HepG2 (cell line): ENCODE data around the gene ADIPOR2. TPM values are rescaled to one million over a fixed set of nuclear protein-coding genes. Genes with fewer than 3 reads are reported as not detected.
A peak's percentile ranks its signal among the peaks of the same experiment; 100 is the strongest.

ENCODE experiments used
- ATAC-seq: fragments of 200-7000 bp; cut with Tn5 transposase; 3 replicates; pipeline ENCODE4 v1.9.1; 2020; ENCODE audit warnings: mild to moderate bottlenecking, moderate library complexity
- BruUV-seq: library from RNA; stranded (reverse); fragments of 400-500 nt; replicated peaks from 2 replicates; lab custom pipeline; 2021; lab: Mats Ljungman, UMichigan
- CTCF ChIA-PET: fragments of 300-600 bp; formaldehyde crosslinking; extraction: SDS; loops from one replicate; lab custom pipeline; 2021; ENCODE audit warnings: low total read pairs, inconsistent platforms, low intra/inter-chr PET ratio; lab: Yijun Ruan, JAX
- POLR2A ChIA-PET: fragments of 350-600 bp; sonication (Branson Sonifier 250); formaldehyde crosslinking; loops from one replicate; lab custom pipeline; 2020; ENCODE audit warnings: antibody characterized with exemption, inconsistent platforms; lab: Yijun Ruan, JAX
- DNase-seq: peaks from one replicate; pipeline ENCODE4 v3.0.0-alpha.2; 2015; ENCODE audit warnings: low spot score
- FAIRE-seq: peaks from 3 replicates; lab custom pipeline; 2011; peaks lifted over from hg19 to GRCh38; lab: Jason Lieb, UNC
- H2AFZ ChIP-seq: one replicate; pipeline ENCODE4 v1.6.1; 2011; ENCODE audit warnings: low read length, inconsistent platforms
- H3K27ac ChIP-seq: fragments of 300-600 bp; 3 replicates; pipeline ENCODE4 v1.8.0; 2011; ENCODE audit warnings: mixed run types, mild to moderate bottlenecking, mixed read lengths, low read length, inconsistent platforms; ENCODE audit not compliant: insufficient read depth; ENCODE audit errors: extremely low read length
- H3K27me3 ChIP-seq, 2 experiments: fragments of 200-600 bp in 1 of 2; 2 replicates in 1 of 2; 3 replicates in 1 of 2; pipeline versions ENCODE4 v1.6.0 to v1.8.0; 2011; ENCODE audit warnings: low read length in 2 of 2, mild to moderate bottlenecking in 2 of 2, moderate library complexity in 2 of 2, inconsistent platforms in 1 of 2; ENCODE audit not compliant: insufficient read depth in 2 of 2, control insufficient read depth in 1 of 2
- H3K36me3 ChIP-seq, 2 experiments: fragments of 200-600 bp in 1 of 2; replicated peaks in 1 of 2; 2 replicates in 1 of 2; 3 replicates in 1 of 2; pipeline versions ENCODE4 v1.5.1 to v1.8.0; 2011; ENCODE audit warnings: low read length in 2 of 2, inconsistent platforms in 1 of 2; ENCODE audit not compliant: insufficient read depth in 2 of 2, control insufficient read depth in 1 of 2
- H3K4me1 ChIP-seq: 2 replicates; pipeline ENCODE4 v1.5.1; 2012; ENCODE audit warnings: low read length, inconsistent platforms; ENCODE audit not compliant: insufficient read depth
- H3K4me2 ChIP-seq: 2 replicates; pipeline ENCODE4 v1.6.0; 2011; ENCODE audit warnings: low read depth, low read length, inconsistent platforms
- H3K4me3 ChIP-seq, 3 experiments: fragments of 200-600 bp in 1 of 3; sonication (generic), shearing (Covaris generic) in 1 of 3; replicated peaks in 1 of 3; 2 replicates each; pipeline ENCODE4 v1.5.1; 2011 to 2016; ENCODE audit warnings: low read length in 3 of 3, inconsistent platforms in 2 of 3, low read depth in 2 of 3, mild to moderate bottlenecking in 2 of 3, control low read depth in 1 of 3, mixed read lengths in 1 of 3; ENCODE audit not compliant: insufficient read depth in 1 of 3
- H3K79me2 ChIP-seq: one replicate; pipeline ENCODE4 v1.6.1; 2011; ENCODE audit warnings: low read length, inconsistent platforms; ENCODE audit not compliant: insufficient read depth
- H3K9ac ChIP-seq: 2 replicates; pipeline ENCODE4 v1.6.0; 2011; ENCODE audit warnings: mild to moderate bottlenecking, low read depth, low read length, inconsistent platforms; ENCODE audit not compliant: insufficient read depth
- H3K9me3 ChIP-seq: 2 replicates; pipeline ENCODE4 v1.5.1; 2012; ENCODE audit warnings: mild to moderate bottlenecking, low read length
- H4K20me1 ChIP-seq: 2 replicates; pipeline ENCODE4 v1.6.0; 2011; ENCODE audit warnings: inconsistent platforms, mild to moderate bottlenecking, low read length, moderate library complexity; ENCODE audit not compliant: insufficient read depth
- ARID4A ChIP-seq: sonication (generic); formaldehyde crosslinking; IDR thresholded peaks from 2 replicates; pipeline ENCODE4 v1.5.0; 2020; ENCODE audit warnings: mild to moderate bottlenecking, missing genetic modification reagents, borderline replicate concordance
- ARNTL ChIP-seq: sonication (generic); formaldehyde crosslinking; IDR thresholded peaks from 2 replicates; pipeline ENCODE4 v1.4.0; 2020; ENCODE audit warnings: mild to moderate bottlenecking, missing genetic modification reagents
- ATAD3A ChIP-seq: sonication (generic); formaldehyde crosslinking; IDR thresholded peaks from 2 replicates; pipeline ENCODE4 v1.4.0; 2020; ENCODE audit warnings: missing genetic modification reagents
- FOXO1 ChIP-seq: sonication (generic); formaldehyde crosslinking; IDR thresholded peaks from 2 replicates; pipeline ENCODE4 v1.4.0; 2020; ENCODE audit warnings: missing genetic modification reagents
- KDM1A ChIP-seq: IDR thresholded peaks from 2 replicates; pipeline ENCODE4 v1.6.1; 2016; ENCODE audit warnings: missing compliant biosample characterization
- MIER3 ChIP-seq: IDR thresholded peaks from 2 replicates; pipeline ENCODE4 v1.6.1; 2016; ENCODE audit warnings: missing compliant biosample characterization, borderline replicate concordance
- RAD21 ChIP-seq: fragments of 450-650 bp; formaldehyde crosslinking; IDR thresholded peaks from 2 replicates; pipeline ENCODE4 v1.5.0; 2020; ENCODE audit warnings: mild to moderate bottlenecking
- ZNF816 ChIP-seq: sonication (generic); formaldehyde crosslinking; IDR thresholded peaks from 2 replicates; pipeline ENCODE4 v1.8.0; 2022; ENCODE audit warnings: missing genetic modification reagents, mild to moderate bottlenecking, borderline replicate concordance
- WGBS: methylation state at CpG from one replicate; pipeline ENCODE4 v1.1.6; 2017; ENCODE audit warnings: low lambda C conversion rate; 5-methylcytosine and 5-hydroxymethylcytosine counted together
- in situ Hi-C: cut with HindIII; loops from 2 replicates; pipeline ENCODE4 v1.10.0; 2017; ENCODE audit warnings: low pct_unique_long_range_greater_than_20kb; ENCODE audit not compliant: extremely low pct_ligation_motif_present
- intact Hi-C: fragments of 100-400 bp; cut with micrococcal nuclease; formaldehyde crosslinking; loops from one replicate; pipeline ENCODE4 v1.10.0; 2022; ENCODE audit not compliant: unreplicated experiment
- polyA plus RNA-seq, 8 experiments: library from polyadenylated mRNA; depleted of rRNA in 3 of 8; stranded (reverse) in 7 of 8; unstranded in 1 of 8; fragments of >200 nt; fragmentation: Illumina TruSeq in 4 of 8; extraction: Trizol in 4 of 8; gene quantifications; 2 replicates each; pipeline versions ENCODE4 v1.2.1 to v1.2.3, GENCODE V29; 2011 to 2016; ENCODE audit warnings: low read depth in 4 of 8, missing spikeins in 1 of 8, mixed read lengths in 1 of 8; ENCODE audit not compliant: insufficient read depth in 1 of 8
- total RNA-seq, 5 experiments: library from RNA; depleted of rRNA; stranded (reverse); fragments of >200 nt; fragmentation: Illumina TruSeq; extraction: Trizol; gene quantifications; 2 replicates each; pipeline ENCODE4 v1.2.3, GENCODE V29; 2016; ENCODE audit warnings: low read depth in 1 of 5
- TF ChIP-seq, protein P1 (sequence below): sonication (generic); formaldehyde crosslinking; IDR thresholded peaks from 2 replicates; pipeline ENCODE4 v1.5.0; 2020; ENCODE audit warnings: mild to moderate bottlenecking, missing genetic modification reagents, moderate library complexity

The ADIPOR2 gene
- total and polyA plus RNA-seq, 2 of the 13 experiments (the other 11 are each of a cell fraction or from before 2014, with no cell fraction given), result 35.2 to 52.2 TPM

DNA sequence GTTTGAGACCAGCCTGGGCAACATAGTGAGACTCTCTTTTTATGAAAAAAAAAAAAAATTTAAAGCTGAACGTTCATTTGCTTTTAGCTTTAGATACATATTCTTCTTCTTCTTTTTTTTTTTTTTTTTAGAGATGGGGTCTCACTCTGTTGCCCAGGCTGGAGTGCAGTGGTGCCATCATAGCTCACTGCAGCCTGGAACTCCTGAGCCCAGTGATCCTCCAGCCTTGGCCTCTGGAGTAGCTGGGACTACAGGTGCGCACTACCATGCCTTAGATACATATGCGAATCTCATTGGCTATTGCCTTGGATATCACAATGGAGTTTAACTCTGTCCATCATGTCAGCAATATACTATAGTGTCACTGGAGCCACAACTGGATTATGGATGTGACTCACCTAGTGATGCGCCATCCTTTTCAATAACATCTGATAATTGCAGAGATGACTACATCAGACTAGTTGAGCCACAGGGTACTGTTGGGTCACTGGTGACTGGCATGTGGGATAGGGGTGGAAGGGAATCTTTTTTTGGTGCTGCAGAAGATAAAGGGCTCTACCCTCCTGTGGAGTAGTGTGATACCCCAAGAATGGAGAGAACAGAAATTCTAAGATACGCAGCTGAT lies 2.7 kb upstream of the ADIPOR2 start:
- no peak overlapping the region for H3K4me2 ChIP-seq
- BruUV-seq, result no TSS peak
- no peak for TF ChIP-seq ARNTL (CRISPR knock-in tag)
- TF ChIP-seq, all 625 proteins: peak for 0
- no peaks in the 10 kb centered on the region for H3K9me3 ChIP-seq
- in situ Hi-C loops (no loop called here), intact Hi-C loops (no loop called here)
- H3K36me3 ChIP-seq, result no peaks in the 10 kb centered on the region
- no peak for ATAC-seq
- DNase-seq, result no peak
- H3K4me1 ChIP-seq, result peaks cover 17% of the 10 kb centered on the region
- POLR2A ChIA-PET, result interaction anchor here (0.6 kb wide), 1 partner anchor 61 kb away, joined by 3 read pairs; no protein-coding TSS in a partner anchor
- H4K20me1 ChIP-seq, result peaks cover 15% of the 10 kb centered on the region; the same call in 1 of the 2 replicates
- H2AFZ ChIP-seq, result no peak overlapping the region
- 92% methylated on average over 5 of the region's 5 CpGs for WGBS
- H3K79me2 ChIP-seq, result peaks cover 21% of the 10 kb centered on the region
- CTCF ChIA-PET, result no interaction called here
- H3K9ac ChIP-seq, result no peak overlapping the region
- H3K4me3 ChIP-seq, result no peak overlapping the region
- no peak for FAIRE-seq
- no peak overlapping the region for H3K27ac ChIP-seq
- no peaks in the 10 kb centered on the region for H3K27me3 ChIP-seq

DNA sequence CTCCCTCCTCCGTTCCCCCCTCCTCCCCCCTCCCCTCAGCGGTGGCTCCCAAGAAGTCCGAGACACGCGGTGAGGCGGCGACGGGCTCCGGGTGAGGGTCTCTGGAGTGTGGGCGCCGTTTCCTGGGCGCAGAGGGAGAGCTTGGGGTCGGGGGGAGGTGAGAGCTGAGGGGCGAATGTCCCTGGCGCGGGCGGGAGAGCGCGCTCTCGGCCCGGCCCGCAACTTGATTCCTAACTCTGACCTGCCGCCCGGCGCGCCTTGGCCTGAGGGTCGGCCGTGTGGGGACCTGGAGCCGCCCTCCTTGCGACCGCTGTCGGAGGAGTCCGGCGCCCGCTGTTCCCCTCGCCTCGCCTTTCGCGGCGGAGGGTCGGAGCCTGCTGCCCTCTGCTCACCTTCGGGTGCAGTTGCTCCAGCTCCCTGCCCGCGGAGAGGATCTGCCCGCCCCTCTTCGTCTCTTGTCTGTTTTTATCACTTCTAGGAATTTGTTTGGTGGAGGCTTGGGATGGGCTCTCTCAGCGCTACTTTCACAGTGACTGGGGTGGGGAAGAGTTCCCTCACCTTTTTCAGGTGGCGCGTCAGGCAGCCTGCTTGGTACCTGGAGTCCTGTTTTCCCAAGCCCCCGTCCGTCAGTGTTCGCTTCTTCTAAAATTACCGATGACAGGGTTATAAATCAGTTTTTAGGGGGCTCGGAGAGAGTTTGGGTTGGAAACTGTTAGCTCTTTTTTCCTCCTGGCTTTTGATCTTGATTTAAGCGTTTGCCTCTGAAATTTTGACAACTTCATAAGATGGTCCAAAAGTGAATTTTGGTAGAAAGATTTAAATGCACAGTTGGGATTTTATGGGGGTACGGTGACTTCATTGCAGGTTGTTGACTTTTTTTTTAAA lies 495 bp downstream of the ADIPOR2 start:
- peak overlapping the region; percentile 95 for H3K9ac ChIP-seq
- intact Hi-C loops (loop anchor here (2.0 to 5.0 kb wide), 4 partner anchors 15 to 101 kb away; no protein-coding TSS in a partner anchor), in situ Hi-C loops (no loop called here)
- peak overlapping the region; percentile 92 to 100 (median 94) for H3K4me3 ChIP-seq
- no peaks in the 10 kb centered on the region for H3K27me3 ChIP-seq
- peaks cover 53% of the 10 kb centered on the region for H3K79me2 ChIP-seq
- no peak overlapping the region for H2AFZ ChIP-seq
- H3K36me3 ChIP-seq, result peaks cover 0 to 5% of the 10 kb centered on the region in 2 experiments; a peak in 1 of 5 replicates
- H4K20me1 ChIP-seq, result peaks cover 40% of the 10 kb centered on the region
- BruUV-seq, result no TSS peak
- peak overlapping the region; percentile 75 for H3K4me2 ChIP-seq
- FAIRE-seq (no peak), ATAC-seq (peak; percentile 81), DNase-seq (peak; percentile 31)
- 0% methylated on average over 9 of the region's 56 CpGs for WGBS
- CTCF ChIA-PET, result no interaction called here
- no peaks in the 10 kb centered on the region for H3K9me3 ChIP-seq
- peak overlapping the region; percentile 92 for H3K27ac ChIP-seq
- POLR2A ChIA-PET, result interaction anchor here (0.6 to 2.5 kb wide), 12 partner anchors 10 to 125 kb away, joined by 3 to 37 read pairs (median 5); no protein-coding TSS in a partner anchor
- H3K4me1 ChIP-seq, result peaks cover 49% of the 10 kb centered on the region
- no peak for TF ChIP-seq ZNF816 (CRISPR knock-in tag)
- 0 out of 2 replicates have a peak, but pooled peaks have one; percentile 70 for TF ChIP-seq ATAD3A (CRISPR knock-in tag)
- TF ChIP-seq RAD21 (CRISPR knock-in tag), result peak; percentile 29; the same call in 1 of the 2 replicates
- TF ChIP-seq, protein P1, sequence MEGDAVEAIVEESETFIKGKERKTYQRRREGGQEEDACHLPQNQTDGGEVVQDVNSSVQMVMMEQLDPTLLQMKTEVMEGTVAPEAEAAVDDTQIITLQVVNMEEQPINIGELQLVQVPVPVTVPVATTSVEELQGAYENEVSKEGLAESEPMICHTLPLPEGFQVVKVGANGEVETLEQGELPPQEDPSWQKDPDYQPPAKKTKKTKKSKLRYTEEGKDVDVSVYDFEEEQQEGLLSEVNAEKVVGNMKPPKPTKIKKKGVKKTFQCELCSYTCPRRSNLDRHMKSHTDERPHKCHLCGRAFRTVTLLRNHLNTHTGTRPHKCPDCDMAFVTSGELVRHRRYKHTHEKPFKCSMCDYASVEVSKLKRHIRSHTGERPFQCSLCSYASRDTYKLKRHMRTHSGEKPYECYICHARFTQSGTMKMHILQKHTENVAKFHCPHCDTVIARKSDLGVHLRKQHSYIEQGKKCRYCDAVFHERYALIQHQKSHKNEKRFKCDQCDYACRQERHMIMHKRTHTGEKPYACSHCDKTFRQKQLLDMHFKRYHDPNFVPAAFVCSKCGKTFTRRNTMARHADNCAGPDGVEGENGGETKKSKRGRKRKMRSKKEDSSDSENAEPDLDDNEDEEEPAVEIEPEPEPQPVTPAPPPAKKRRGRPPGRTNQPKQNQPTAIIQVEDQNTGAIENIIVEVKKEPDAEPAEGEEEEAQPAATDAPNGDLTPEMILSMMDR, result peak; percentile 50
- TF ChIP-seq FOXO1 (CRISPR knock-in tag), result 0 out of 2 replicates have a peak, but pooled peaks have one; percentile 23
- peak; percentile 4; the same call in 1 of the 2 replicates for TF ChIP-seq MIER3
- TF ChIP-seq ARID4A (CRISPR knock-in tag), result peak; percentile 68
- TF ChIP-seq KDM1A (CRISPR knock-in tag), result no peak
